Ishikawa (cell line): ENCODE data around the gene CD55.

Experiments used
- CEBPB ChIP-seq: IDR thresholded peaks from 2 replicates; pipeline ENCODE4 v1.6.1; 2012
- CREB1 ChIP-seq: IDR thresholded peaks from 2 replicates; pipeline ENCODE4 v1.6.1; 2012; ENCODE audit warnings: low read depth
- EP300 ChIP-seq: IDR thresholded peaks from 2 replicates; pipeline ENCODE4 v1.6.1; 2012; ENCODE audit warnings: borderline replicate concordance
- FOXM1 ChIP-seq: IDR thresholded peaks from 2 replicates; pipeline ENCODE4 v1.6.1; 2012; ENCODE audit warnings: low read depth, borderline replicate concordance
- MAX ChIP-seq: IDR thresholded peaks from 2 replicates; pipeline ENCODE4 v1.6.1; 2012
- TAF1 ChIP-seq: IDR thresholded peaks from 2 replicates; pipeline ENCODE4 v1.6.1; 2012; ENCODE audit warnings: low read depth, mild to moderate bottlenecking
- TCF12 ChIP-seq: IDR thresholded peaks from 2 replicates; pipeline ENCODE4 v1.6.1; 2012; ENCODE audit warnings: low read depth
- YY1 ChIP-seq: IDR thresholded peaks from 2 replicates; pipeline ENCODE4 v1.6.1; 2012; ENCODE audit warnings: low read depth
- ZBTB7A ChIP-seq: IDR thresholded peaks from 2 replicates; pipeline ENCODE4 v1.6.1; 2012; ENCODE audit warnings: low read depth
- TF ChIP-seq, protein P1 (sequence below): IDR thresholded peaks from 2 replicates; pipeline ENCODE4 v1.6.1; 2012; ENCODE audit warnings: low read depth, mild to moderate bottlenecking

DNA sequence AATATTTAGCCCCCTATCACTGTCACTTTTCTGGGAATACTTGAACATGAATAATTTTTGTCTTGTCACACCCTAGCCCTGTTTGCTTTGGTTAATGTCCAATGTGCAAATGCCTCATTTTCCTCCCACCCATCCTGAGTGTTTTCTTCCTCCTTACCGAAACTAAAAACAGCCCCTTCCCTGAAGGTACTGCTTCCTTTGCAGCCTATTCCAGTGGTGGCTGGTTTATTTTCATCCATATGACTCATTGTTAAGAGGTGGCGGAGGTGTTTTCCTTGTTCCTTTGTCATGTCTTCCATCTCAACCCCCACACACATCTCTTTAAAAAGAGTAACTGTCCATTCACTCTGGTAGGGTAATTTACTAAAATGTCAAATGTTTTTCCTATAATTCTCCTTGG is 40.4 kb downstream of the CD55 start:
- TF ChIP-seq YY1 (no peak), EP300 (no peak), CEBPB (no peak), CREB1 (no peak), ZBTB7A (no peak), MAX (no peak), FOXM1 (no peak), TAF1 (no peak), TCF12 (no peak)
- TF ChIP-seq, protein P1, sequence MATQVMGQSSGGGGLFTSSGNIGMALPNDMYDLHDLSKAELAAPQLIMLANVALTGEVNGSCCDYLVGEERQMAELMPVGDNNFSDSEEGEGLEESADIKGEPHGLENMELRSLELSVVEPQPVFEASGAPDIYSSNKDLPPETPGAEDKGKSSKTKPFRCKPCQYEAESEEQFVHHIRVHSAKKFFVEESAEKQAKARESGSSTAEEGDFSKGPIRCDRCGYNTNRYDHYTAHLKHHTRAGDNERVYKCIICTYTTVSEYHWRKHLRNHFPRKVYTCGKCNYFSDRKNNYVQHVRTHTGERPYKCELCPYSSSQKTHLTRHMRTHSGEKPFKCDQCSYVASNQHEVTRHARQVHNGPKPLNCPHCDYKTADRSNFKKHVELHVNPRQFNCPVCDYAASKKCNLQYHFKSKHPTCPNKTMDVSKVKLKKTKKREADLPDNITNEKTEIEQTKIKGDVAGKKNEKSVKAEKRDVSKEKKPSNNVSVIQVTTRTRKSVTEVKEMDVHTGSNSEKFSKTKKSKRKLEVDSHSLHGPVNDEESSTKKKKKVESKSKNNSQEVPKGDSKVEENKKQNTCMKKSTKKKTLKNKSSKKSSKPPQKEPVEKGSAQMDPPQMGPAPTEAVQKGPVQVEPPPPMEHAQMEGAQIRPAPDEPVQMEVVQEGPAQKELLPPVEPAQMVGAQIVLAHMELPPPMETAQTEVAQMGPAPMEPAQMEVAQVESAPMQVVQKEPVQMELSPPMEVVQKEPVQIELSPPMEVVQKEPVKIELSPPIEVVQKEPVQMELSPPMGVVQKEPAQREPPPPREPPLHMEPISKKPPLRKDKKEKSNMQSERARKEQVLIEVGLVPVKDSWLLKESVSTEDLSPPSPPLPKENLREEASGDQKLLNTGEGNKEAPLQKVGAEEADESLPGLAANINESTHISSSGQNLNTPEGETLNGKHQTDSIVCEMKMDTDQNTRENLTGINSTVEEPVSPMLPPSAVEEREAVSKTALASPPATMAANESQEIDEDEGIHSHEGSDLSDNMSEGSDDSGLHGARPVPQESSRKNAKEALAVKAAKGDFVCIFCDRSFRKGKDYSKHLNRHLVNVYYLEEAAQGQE: no peak
